HUES6 (cell line): ENCODE results near the gene OCA2.

ENCODE experiments used
- H3K27ac ChIP-seq: 2 replicates; pipeline ENCODE4 v1.7.0; 2013; ENCODE audit warnings: low read depth, mild to moderate bottlenecking, low read length, inconsistent platforms
- H3K27me3 ChIP-seq: 2 replicates; pipeline ENCODE4 v1.6.1; 2013; ENCODE audit warnings: low read length; ENCODE audit not compliant: control insufficient read depth, insufficient read depth
- H3K36me3 ChIP-seq: 2 replicates; pipeline ENCODE4 v1.6.1; 2013; ENCODE audit warnings: low read length; ENCODE audit not compliant: control insufficient read depth, insufficient read depth
- H3K4me1 ChIP-seq: 2 replicates; pipeline ENCODE4 v1.6.1; 2013; ENCODE audit warnings: low read length; ENCODE audit not compliant: control insufficient read depth, insufficient read depth
- H3K4me3 ChIP-seq: 2 replicates; pipeline ENCODE4 v1.5.1; 2013; ENCODE audit warnings: low read depth, low read length
- H3K9ac ChIP-seq: one replicate; pipeline ENCODE4 v1.6.1; 2013; ENCODE audit warnings: mild to moderate bottlenecking, low read length
- H3K9me3 ChIP-seq: 2 replicates; pipeline ENCODE4 v1.6.1; 2013; ENCODE audit warnings: low read depth, low read length; ENCODE audit not compliant: control insufficient read depth, insufficient read depth

OCA2 gene

GRCh38 chr15:27763514-27763913, 335.6 kb downstream of the OCA2 start:
- H3K27me3 ChIP-seq: no peaks in the 10 kb centered on the region
- H3K4me1 ChIP-seq: peaks cover 25% of the 10 kb centered on the region
- no peak overlapping the region for H3K4me3 ChIP-seq
- H3K27ac ChIP-seq: no peak overlapping the region
- peaks cover 12% of the 10 kb centered on the region for H3K9me3 ChIP-seq
- no peaks in the 10 kb centered on the region for H3K36me3 ChIP-seq
- no peak overlapping the region for H3K9ac ChIP-seq

DNA sequence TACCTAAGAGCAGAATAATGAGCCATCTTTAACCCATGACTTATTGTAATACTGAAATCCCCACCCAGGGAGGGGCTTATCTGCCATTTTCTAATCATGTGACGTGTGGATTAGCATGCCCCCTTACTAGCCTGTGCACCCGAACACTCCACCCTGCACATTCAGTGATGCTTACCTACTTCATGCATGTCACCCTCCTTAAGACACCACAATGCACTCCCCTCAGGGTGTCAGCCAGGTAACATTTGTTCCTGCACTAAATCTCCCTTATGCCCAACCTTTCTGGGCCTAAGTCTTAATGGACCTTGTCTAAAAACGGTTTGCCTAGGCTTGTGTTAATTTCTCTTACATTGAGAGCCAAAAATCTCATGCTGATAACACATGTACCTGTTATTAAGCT, 336.6 kb downstream of the OCA2 start:
- peaks cover 17% of the 10 kb centered on the region for H3K4me1 ChIP-seq
- no peak overlapping the region for H3K9ac ChIP-seq
- no peak overlapping the region for H3K4me3 ChIP-seq
- no peaks in the 10 kb centered on the region for H3K36me3 ChIP-seq
- H3K27ac ChIP-seq: no peak overlapping the region
- H3K9me3 ChIP-seq: peaks cover 12% of the 10 kb centered on the region
- H3K27me3 ChIP-seq: no peaks in the 10 kb centered on the region

DNA sequence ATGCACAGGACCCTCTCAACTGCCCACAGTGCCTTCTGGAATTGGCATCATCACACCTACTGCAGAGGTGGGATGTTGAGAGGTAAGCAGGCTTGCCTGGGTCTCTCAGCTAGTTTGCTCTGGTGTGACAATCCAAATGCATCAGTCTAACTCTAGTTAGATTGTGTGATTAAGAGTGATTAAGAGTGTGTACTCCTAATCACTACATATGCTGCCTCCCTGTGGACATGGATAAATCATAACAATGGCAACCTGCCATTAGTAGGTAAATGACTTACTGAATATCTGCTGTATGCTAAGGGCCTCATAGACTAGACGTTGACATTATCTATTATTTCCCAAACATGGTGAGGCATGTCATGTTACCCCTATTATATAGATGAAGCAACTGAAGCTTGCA, 342.1 kb downstream of the OCA2 start:
- no peaks in the 10 kb centered on the region for H3K9me3 ChIP-seq
- no peaks in the 10 kb centered on the region for H3K27me3 ChIP-seq
- H3K9ac ChIP-seq: no peak overlapping the region
- H3K36me3 ChIP-seq: no peaks in the 10 kb centered on the region
- no peak overlapping the region for H3K27ac ChIP-seq
- no peak overlapping the region for H3K4me3 ChIP-seq
- H3K4me1 ChIP-seq: no peaks in the 10 kb centered on the region

DNA sequence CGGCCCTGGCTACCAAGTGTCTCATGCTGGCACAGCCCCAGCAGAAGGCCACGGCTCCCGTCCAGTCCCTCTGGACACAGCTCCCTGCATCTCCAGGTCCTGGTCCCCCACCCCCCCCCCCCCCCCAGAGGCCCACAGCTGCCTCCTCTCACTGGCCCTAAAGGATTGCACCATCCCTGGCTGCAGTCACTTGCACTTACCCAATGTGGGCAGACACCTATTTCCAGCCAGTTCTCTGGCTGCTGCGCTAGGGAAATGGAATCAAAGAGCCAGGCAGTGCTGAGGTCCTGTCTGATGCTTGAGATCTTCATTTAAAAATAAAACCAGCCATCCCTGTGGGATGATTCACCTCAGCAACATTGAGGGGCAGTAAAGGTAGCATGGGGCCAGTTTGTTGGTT, 346.4 kb downstream of the OCA2 start:
- Histone ChIP-seq H3K27ac (no peak overlapping the region), H3K4me3 (no peak overlapping the region), H3K4me1 (peaks cover 3% of the 10 kb centered on the region; the same call in 1 of the 2 replicates), H3K36me3 (no peaks in the 10 kb centered on the region), H3K9ac (no peak overlapping the region), H3K9me3 (no peaks in the 10 kb centered on the region), H3K27me3 (no peaks in the 10 kb centered on the region)

GRCh38 chr15:27747997-27748396, 351.1 kb downstream of the OCA2 start:
- Histone ChIP-seq H3K36me3 (no peaks in the 10 kb centered on the region), H3K9ac (no peak overlapping the region)

DNA sequence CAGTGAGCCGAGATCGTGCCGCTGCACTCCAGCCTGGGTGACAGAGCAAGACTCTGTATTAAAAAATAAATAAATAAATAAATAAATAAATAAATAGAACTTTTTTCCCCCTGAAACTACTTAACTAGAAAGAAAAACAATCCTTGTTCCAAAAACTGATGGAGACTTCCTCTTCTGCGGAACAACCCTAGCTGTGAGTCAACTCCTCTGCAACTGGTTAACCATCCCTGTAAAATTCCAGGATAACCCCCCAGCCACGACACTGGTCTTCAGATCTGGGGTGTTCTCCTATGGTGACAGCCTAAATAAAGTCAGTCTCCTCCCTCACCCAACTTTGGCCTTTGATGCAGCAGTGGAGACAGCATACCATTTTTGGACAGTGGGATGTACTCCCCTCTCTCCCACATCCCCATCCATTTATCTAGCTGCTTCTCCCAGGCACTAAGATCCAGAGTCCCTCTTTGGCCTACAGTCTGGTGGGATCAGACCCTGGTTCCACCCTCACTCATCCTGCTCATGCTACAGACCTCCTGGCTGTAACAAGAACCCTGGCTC, 352.6 kb downstream of the OCA2 start:
- Histone ChIP-seq H3K27ac (no peak overlapping the region), H3K9me3 (no peaks in the 10 kb centered on the region), H3K27me3 (no peaks in the 10 kb centered on the region), H3K9ac (no peak overlapping the region), H3K4me1 (peaks cover 3% of the 10 kb centered on the region; the same call in 1 of the 2 replicates), H3K36me3 (no peaks in the 10 kb centered on the region), H3K4me3 (no peak overlapping the region)

More at GRCh38 chr15:27747997-27748396, 351.1 kb downstream of the OCA2 start:
- Histone ChIP-seq H3K27me3 (no peaks in the 10 kb centered on the region), H3K27ac (no peak overlapping the region), H3K9me3 (no peaks in the 10 kb centered on the region), H3K4me3 (no peak overlapping the region), H3K4me1 (peaks cover 3% of the 10 kb centered on the region; the same call in 1 of the 2 replicates)

DNA sequence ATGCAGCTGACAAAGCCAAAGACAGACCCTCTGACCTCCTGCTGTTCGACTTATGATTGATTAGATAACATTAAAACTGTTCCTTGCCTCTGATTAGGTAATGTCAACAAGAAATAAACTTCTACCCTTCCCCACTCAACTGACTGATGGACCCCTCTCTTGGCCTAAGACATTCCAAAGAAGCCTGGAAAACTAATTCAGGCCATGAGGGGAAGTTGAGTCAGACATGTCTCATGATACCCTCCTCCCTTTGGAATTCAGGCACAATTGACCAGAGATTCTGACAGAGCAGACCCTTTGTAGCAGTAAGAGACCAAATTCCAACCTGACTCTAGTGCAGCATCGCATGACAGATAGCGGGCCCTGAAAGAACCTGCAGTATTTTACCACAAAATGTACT, 354.5 kb downstream of the OCA2 start:
- Histone ChIP-seq H3K4me1 (peaks cover 3% of the 10 kb centered on the region; the same call in 1 of the 2 replicates), H3K9ac (no peak overlapping the region), H3K9me3 (no peaks in the 10 kb centered on the region), H3K36me3 (no peaks in the 10 kb centered on the region), H3K4me3 (no peak overlapping the region), H3K27me3 (no peaks in the 10 kb centered on the region), H3K27ac (no peak overlapping the region)

GRCh38 chr15:27743638-27744037, 355.5 kb downstream of the OCA2 start:
- H3K27ac ChIP-seq: no peak overlapping the region
- no peak overlapping the region for H3K9ac ChIP-seq

DNA sequence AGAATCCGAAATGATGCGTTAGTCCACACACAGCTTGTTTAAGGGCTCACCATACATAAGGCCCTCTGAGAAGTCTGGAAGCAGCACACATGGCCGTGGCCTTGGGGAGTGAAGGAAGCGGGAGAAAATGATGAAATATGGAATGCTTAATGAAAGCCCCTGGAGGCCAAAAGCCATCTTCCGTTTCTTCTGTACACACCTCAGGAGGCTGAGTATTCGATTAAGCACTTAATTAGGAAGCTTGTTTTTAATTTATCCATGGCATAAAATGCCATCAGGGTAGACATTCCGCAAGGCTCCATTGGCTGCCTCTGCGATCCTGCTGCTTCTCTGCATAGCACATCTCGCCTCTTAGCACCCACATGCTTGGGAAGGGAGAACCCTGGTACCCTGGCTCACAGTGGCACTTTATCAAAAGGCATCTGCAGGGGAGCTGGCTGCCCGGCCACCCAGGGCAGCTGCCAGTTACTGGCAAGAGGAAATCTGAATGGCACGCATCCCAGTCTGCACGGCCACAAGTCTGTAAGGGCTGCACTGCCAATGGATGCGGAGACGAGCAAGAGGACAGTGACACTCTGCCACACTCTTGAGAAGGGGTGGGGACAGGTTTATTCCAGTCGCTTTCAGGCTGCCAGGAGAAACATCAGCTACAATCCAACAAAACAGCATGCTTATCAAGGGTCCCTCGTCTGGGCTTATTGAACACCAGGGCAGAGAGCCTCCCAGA, 356.2 kb downstream of the OCA2 start:
- Histone ChIP-seq H3K36me3 (no peaks in the 10 kb centered on the region), H3K27me3 (no peaks in the 10 kb centered on the region), H3K9ac (no peak overlapping the region), H3K4me1 (no peaks in the 10 kb centered on the region), H3K4me3 (no peak overlapping the region), H3K9me3 (no peaks in the 10 kb centered on the region), H3K27ac (no peak overlapping the region)

More at GRCh38 chr15:27743638-27744037, 355.5 kb downstream of the OCA2 start:
- no peaks in the 10 kb centered on the region for H3K4me1 ChIP-seq
- H3K9me3 ChIP-seq: no peaks in the 10 kb centered on the region
- no peaks in the 10 kb centered on the region for H3K27me3 ChIP-seq
- H3K36me3 ChIP-seq: no peaks in the 10 kb centered on the region
- no peak overlapping the region for H3K4me3 ChIP-seq

DNA sequence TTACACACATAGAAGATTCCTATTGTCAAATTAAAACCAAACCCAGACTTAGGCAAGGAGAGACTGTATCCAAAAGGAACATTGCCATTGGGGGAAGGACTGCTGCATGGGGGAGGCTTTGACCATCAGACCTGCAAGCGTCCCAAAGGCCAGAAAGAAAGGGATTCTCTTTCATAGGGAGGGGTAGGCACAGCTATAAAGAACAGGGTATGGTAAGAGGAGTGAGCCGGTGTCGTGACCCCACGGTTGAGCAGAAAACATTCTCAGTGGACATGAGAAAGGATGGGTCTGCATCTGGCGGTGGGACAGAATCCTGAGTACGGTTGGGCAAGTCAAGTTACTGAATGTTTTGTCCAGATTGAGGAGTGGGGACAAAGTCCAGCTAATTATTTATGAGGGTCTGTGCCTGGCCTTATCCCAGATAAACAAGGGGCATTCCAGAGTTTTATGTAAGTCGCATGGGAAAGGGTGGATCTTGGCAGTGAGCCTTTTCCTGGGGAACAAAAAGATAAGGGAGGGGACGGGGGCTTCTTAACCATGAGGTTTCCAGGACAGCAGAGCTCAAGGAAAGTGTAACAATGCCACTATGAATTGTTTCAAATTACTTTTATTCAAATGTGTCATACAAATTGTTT, 357.8 kb downstream of the OCA2 start:
- no peaks in the 10 kb centered on the region for H3K4me1 ChIP-seq
- H3K9me3 ChIP-seq: no peaks in the 10 kb centered on the region
- H3K27me3 ChIP-seq: no peaks in the 10 kb centered on the region
- no peak overlapping the region for H3K9ac ChIP-seq
- H3K36me3 ChIP-seq: no peaks in the 10 kb centered on the region
- H3K4me3 ChIP-seq: no peak overlapping the region
- H3K27ac ChIP-seq: no peak overlapping the region

GRCh38 chr15:27734785-27735495, 364.2 kb downstream of the OCA2 start:
- Histone ChIP-seq H3K36me3 (no peaks in the 10 kb centered on the region), H3K4me1 (no peaks in the 10 kb centered on the region; the same call in 1 of the 2 replicates), H3K4me3 (no peak overlapping the region), H3K9me3 (peaks cover 4% of the 10 kb centered on the region; the same call in 1 of the 2 replicates), H3K27ac (no peak overlapping the region), H3K9ac (no peak overlapping the region), H3K27me3 (no peaks in the 10 kb centered on the region)
